SK-N-SH (cell line): ENCODE data around the gene EVA1B.
A peak's percentile ranks its signal among the peaks of the same experiment; 100 is the strongest.

Experiments used
- CTCF ChIP-seq: fragments of 200-600 bp; sonication (generic); IDR thresholded peaks from 2 replicates; pipeline ENCODE4 v1.6.1; 2017; ENCODE audit warnings: antibody characterized with exemption, mild to moderate bottlenecking, moderate library complexity
- EP300 ChIP-seq, 2 experiments: IDR thresholded peaks; 2 replicates each; pipeline versions ENCODE4 v1.4.0 to v1.6.1; 2012; ENCODE audit warnings: borderline replicate concordance in 1 of 2, low read depth in 1 of 2, low read length in 1 of 2
- EZH2phosphoT487 ChIP-seq: fragments of 200-600 bp; sonication (generic); IDR thresholded peaks from 2 replicates; pipeline ENCODE4 v1.6.1; 2017; ENCODE audit warnings: low read depth, mixed run types, mild to moderate bottlenecking, antibody characterized with exemption, moderate library complexity, borderline replicate concordance
- GABPA ChIP-seq: IDR thresholded peaks from 2 replicates; pipeline ENCODE4 v1.4.0; 2012; ENCODE audit warnings: low read depth, mild to moderate bottlenecking
- MAX ChIP-seq: IDR thresholded peaks from 2 replicates; pipeline ENCODE4 v1.4.0; 2012; ENCODE audit warnings: low read depth
- NRF1 ChIP-seq: IDR thresholded peaks from 2 replicates; pipeline ENCODE4 v1.6.1; 2012; ENCODE audit warnings: low read depth, mild to moderate bottlenecking, low read length
- POLR2AphosphoS5 ChIP-seq: IDR thresholded peaks from 2 replicates; pipeline ENCODE4 v1.6.1; 2012; ENCODE audit warnings: low read depth, low read length
- RAD21 ChIP-seq: IDR thresholded peaks from 2 replicates; pipeline ENCODE4 v1.6.1; 2012; ENCODE audit warnings: mild to moderate bottlenecking, low read length
- REST ChIP-seq: IDR thresholded peaks from 2 replicates; pipeline ENCODE4 v1.6.1; 2012; ENCODE audit warnings: mild to moderate bottlenecking, low read depth, low read length, moderate library complexity
- RFX5 ChIP-seq: IDR thresholded peaks from 2 replicates; pipeline ENCODE4 v1.6.1; 2012; ENCODE audit warnings: mild to moderate bottlenecking, improper control_type of control experiment, low read length
- RXRA ChIP-seq: IDR thresholded peaks from 2 replicates; pipeline ENCODE4 v1.4.0; 2012; ENCODE audit warnings: low read depth, mild to moderate bottlenecking, borderline replicate concordance
- TCF12 ChIP-seq: IDR thresholded peaks from 2 replicates; pipeline ENCODE4 v1.4.0; 2012
- USF2 ChIP-seq: fragments of 150-350 bp; IDR thresholded peaks from 2 replicates; pipeline ENCODE4 v1.6.1; 2017; ENCODE audit warnings: antibody characterized with exemption, low read length, low read depth, borderline replicate concordance

- TF ChIP-seq MAX (no peak), CTCF (no peak), USF2 (no peak), RAD21 (no peak), POLR2AphosphoS5 (no peak), GABPA (no peak), EP300 (IDR thresholded peaks at IDR 0.05; ENCODE audit: borderline replicate concordance in 1 of 2, low read depth in 1 of 2, low read length in 1 of 2) (no peak; a peak in 1 of 4 replicates), REST (no peak), RXRA (no peak), RFX5 (no peak), NRF1 (no peak), TCF12 (peak; percentile 46), EZH2phosphoT487 (no peak)
Observed at GRCh38 chr1:36349241-36349671, 25.8 kb upstream of the EVA1B start.
